ENCODE measurements around the gene FUBP3.

DNA sequence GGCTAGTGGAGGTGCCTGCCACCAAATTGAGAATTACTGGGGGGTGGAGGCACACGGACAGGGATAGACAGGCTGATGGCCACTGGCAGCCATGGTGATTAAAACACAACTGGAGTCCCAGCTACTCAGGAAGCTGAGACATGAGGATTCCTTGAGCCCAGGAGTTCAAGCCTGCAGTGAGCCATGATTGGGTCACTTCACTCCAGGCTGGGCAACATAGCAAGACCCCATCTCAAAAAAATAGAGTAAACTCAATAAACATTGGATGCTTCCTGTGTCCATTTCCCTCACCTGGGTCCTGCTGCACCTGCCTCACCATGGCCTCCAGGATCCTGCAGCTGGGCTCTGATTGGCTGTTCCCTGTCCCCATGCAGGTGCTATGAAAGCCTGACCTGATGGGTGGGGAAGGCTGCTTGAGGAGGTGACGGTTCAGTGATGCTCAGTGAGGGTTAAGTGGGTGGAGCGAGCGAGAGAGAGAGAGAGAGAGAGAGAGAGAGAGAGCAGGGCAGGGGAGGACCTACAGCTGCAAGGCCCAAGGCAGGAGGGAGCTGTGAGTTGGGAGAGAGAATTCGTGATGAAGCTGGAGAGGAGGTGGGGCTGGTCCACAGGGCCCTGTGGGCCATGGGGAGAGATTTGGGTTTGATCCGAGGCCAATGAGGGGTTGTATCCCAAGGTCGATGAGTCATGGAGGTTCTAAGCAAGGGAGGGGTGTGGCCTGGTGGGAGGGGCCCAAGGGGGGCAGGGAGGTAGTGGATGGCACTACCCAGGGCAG lies 36.7 kb upstream of the FUBP3 start:
- TF ChIP-seq, protein P1, sequence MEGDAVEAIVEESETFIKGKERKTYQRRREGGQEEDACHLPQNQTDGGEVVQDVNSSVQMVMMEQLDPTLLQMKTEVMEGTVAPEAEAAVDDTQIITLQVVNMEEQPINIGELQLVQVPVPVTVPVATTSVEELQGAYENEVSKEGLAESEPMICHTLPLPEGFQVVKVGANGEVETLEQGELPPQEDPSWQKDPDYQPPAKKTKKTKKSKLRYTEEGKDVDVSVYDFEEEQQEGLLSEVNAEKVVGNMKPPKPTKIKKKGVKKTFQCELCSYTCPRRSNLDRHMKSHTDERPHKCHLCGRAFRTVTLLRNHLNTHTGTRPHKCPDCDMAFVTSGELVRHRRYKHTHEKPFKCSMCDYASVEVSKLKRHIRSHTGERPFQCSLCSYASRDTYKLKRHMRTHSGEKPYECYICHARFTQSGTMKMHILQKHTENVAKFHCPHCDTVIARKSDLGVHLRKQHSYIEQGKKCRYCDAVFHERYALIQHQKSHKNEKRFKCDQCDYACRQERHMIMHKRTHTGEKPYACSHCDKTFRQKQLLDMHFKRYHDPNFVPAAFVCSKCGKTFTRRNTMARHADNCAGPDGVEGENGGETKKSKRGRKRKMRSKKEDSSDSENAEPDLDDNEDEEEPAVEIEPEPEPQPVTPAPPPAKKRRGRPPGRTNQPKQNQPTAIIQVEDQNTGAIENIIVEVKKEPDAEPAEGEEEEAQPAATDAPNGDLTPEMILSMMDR (IDR thresholded peaks at IDR 0.05 in 8 of 11, conservative IDR thresholded peaks at IDR 0.05 in 3 of 11): no peak
- TF ChIP-seq POLR2A (IDR thresholded peaks at IDR 0.05): no peak
